Measurements from ENCODE around the gene ACSL4.

DNA sequence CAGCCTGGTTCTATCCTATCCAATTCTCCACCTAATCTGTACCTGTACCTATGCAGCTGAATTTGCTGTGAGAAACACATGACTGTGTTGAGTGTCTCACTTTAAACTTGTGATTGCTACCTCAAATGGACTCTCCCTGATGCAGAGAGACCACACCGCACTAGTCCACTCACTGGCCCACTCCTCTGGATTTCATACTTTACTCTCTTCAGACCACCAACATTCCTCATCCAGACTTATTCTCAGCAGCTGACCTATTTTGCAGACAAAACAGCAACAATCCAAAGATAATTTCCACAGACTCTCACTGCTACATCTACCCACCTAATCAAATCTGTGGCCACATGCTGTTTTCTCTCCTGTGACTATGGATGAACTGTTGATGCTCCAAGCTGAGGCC lies 45.2 kb downstream of the ACSL4 start:
- TF ChIP-seq ZFP3 (CRISPR knock-in tag; IDR thresholded peaks at IDR 0.05) (no peak), ZNF70 (CRISPR knock-in tag; IDR thresholded peaks at IDR 0.05) (no peak), ZFP30 (CRISPR knock-in tag; IDR thresholded peaks at IDR 0.05) (no peak), RARB (CRISPR knock-in tag; IDR thresholded peaks at IDR 0.05) (no peak), ZNF565 (CRISPR knock-in tag; conservative IDR thresholded peaks at IDR 0.05; ENCODE audit: low read depth) (no peak), TCF4 (CRISPR knock-in tag; IDR thresholded peaks at IDR 0.05; ENCODE audit: borderline replicate concordance) (no peak), OSR1 (CRISPR knock-in tag; IDR thresholded peaks at IDR 0.05) (no peak), PATZ1 (CRISPR knock-in tag; IDR thresholded peaks at IDR 0.05; ENCODE audit: borderline replicate concordance) (no peak)
- TF ChIP-seq, protein P1, sequence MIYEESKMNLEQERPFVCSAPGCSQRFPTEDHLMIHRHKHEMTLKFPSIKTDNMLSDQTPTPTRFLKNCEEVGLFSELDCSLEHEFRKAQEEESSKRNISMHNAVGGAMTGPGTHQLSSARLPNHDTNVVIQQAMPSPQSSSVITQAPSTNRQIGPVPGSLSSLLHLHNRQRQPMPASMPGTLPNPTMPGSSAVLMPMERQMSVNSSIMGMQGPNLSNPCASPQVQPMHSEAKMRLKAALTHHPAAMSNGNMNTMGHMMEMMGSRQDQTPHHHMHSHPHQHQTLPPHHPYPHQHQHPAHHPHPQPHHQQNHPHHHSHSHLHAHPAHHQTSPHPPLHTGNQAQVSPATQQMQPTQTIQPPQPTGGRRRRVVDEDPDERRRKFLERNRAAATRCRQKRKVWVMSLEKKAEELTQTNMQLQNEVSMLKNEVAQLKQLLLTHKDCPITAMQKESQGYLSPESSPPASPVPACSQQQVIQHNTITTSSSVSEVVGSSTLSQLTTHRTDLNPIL (CRISPR knock-in tag; IDR thresholded peaks at IDR 0.05; ENCODE audit: low read depth), result no peak

Data from SK-N-SH treated with all-trans-retinoic acid at 6 μM for 48 hours (cell line).